HepG2 (cell line): ENCODE measurements around the gene SIAH2. TPM values are rescaled to one million over a fixed set of nuclear protein-coding genes. Genes with fewer than 3 reads are reported as not detected.

Experiments
- ATAC-seq: fragments of 200-7000 bp; cut with Tn5 transposase; 3 replicates; pipeline ENCODE4 v1.9.1; 2020; ENCODE audit warnings: mild to moderate bottlenecking, moderate library complexity
- BruUV-seq: library from RNA; stranded (reverse); fragments of 400-500 nt; replicated peaks from 2 replicates; lab custom pipeline; 2021; lab: Mats Ljungman, UMichigan
- CTCF ChIA-PET: fragments of 300-600 bp; formaldehyde crosslinking; extraction: SDS; loops from one replicate; lab custom pipeline; 2021; ENCODE audit warnings: low total read pairs, inconsistent platforms, low intra/inter-chr PET ratio; lab: Yijun Ruan, JAX
- POLR2A ChIA-PET: fragments of 350-600 bp; sonication (Branson Sonifier 250); formaldehyde crosslinking; loops from one replicate; lab custom pipeline; 2020; ENCODE audit warnings: antibody characterized with exemption, inconsistent platforms; lab: Yijun Ruan, JAX
- DNase-seq: peaks from one replicate; pipeline ENCODE4 v3.0.0-alpha.2; 2015; ENCODE audit warnings: low spot score
- FAIRE-seq: peaks from 3 replicates; lab custom pipeline; 2011; peaks lifted over from hg19 to GRCh38; lab: Jason Lieb, UNC
- H2AFZ ChIP-seq: one replicate; pipeline ENCODE4 v1.6.1; 2011; ENCODE audit warnings: low read length, inconsistent platforms
- H3K27ac ChIP-seq: fragments of 300-600 bp; 3 replicates; pipeline ENCODE4 v1.8.0; 2011; ENCODE audit warnings: mixed run types, mild to moderate bottlenecking, mixed read lengths, low read length, inconsistent platforms; ENCODE audit not compliant: insufficient read depth; ENCODE audit errors: extremely low read length
- H3K27me3 ChIP-seq, 2 experiments: fragments of 200-600 bp in 1 of 2; 2 replicates in 1 of 2; 3 replicates in 1 of 2; pipeline versions ENCODE4 v1.6.0 to v1.8.0; 2011; ENCODE audit warnings: low read length in 2 of 2, mild to moderate bottlenecking in 2 of 2, moderate library complexity in 2 of 2, inconsistent platforms in 1 of 2; ENCODE audit not compliant: insufficient read depth in 2 of 2, control insufficient read depth in 1 of 2
- H3K36me3 ChIP-seq, 2 experiments: fragments of 200-600 bp in 1 of 2; replicated peaks in 1 of 2; 2 replicates in 1 of 2; 3 replicates in 1 of 2; pipeline versions ENCODE4 v1.5.1 to v1.8.0; 2011; ENCODE audit warnings: low read length in 2 of 2, inconsistent platforms in 1 of 2; ENCODE audit not compliant: insufficient read depth in 2 of 2, control insufficient read depth in 1 of 2
- H3K4me1 ChIP-seq: 2 replicates; pipeline ENCODE4 v1.5.1; 2012; ENCODE audit warnings: low read length, inconsistent platforms; ENCODE audit not compliant: insufficient read depth
- H3K4me2 ChIP-seq: 2 replicates; pipeline ENCODE4 v1.6.0; 2011; ENCODE audit warnings: low read depth, low read length, inconsistent platforms
- H3K4me3 ChIP-seq, 3 experiments: fragments of 200-600 bp in 1 of 3; sonication (generic), shearing (Covaris generic) in 1 of 3; replicated peaks in 1 of 3; 2 replicates each; pipeline ENCODE4 v1.5.1; 2011 to 2016; ENCODE audit warnings: low read length in 3 of 3, inconsistent platforms in 2 of 3, low read depth in 2 of 3, mild to moderate bottlenecking in 2 of 3, control low read depth in 1 of 3, mixed read lengths in 1 of 3; ENCODE audit not compliant: insufficient read depth in 1 of 3
- H3K79me2 ChIP-seq: one replicate; pipeline ENCODE4 v1.6.1; 2011; ENCODE audit warnings: low read length, inconsistent platforms; ENCODE audit not compliant: insufficient read depth
- H3K9ac ChIP-seq: 2 replicates; pipeline ENCODE4 v1.6.0; 2011; ENCODE audit warnings: mild to moderate bottlenecking, low read depth, low read length, inconsistent platforms; ENCODE audit not compliant: insufficient read depth
- H3K9me3 ChIP-seq: 2 replicates; pipeline ENCODE4 v1.5.1; 2012; ENCODE audit warnings: mild to moderate bottlenecking, low read length
- H4K20me1 ChIP-seq: 2 replicates; pipeline ENCODE4 v1.6.0; 2011; ENCODE audit warnings: inconsistent platforms, mild to moderate bottlenecking, low read length, moderate library complexity; ENCODE audit not compliant: insufficient read depth
- AGO2 ChIP-seq: fragments of 200-400 bp; formaldehyde crosslinking; optimal IDR thresholded peaks from 2 replicates; pipeline ENCODE3; 2017; ENCODE audit warnings: mild to moderate bottlenecking, low read depth, low read length, moderate library complexity
- CREB3 ChIP-seq: sonication (generic); formaldehyde crosslinking; IDR thresholded peaks from 2 replicates; pipeline ENCODE4 v1.5.0; 2020; ENCODE audit warnings: missing genetic modification reagents
- DZIP1 ChIP-seq: sonication (generic); formaldehyde crosslinking; IDR thresholded peaks from 2 replicates; pipeline ENCODE4 v1.5.0; 2020; ENCODE audit warnings: mild to moderate bottlenecking, missing genetic modification reagents
- GFI1 ChIP-seq: sonication (generic); formaldehyde crosslinking; IDR thresholded peaks from 2 replicates; pipeline ENCODE4 v1.5.0; 2020; ENCODE audit warnings: missing genetic modification reagents, mild to moderate bottlenecking, borderline replicate concordance
- HDAC1 ChIP-seq: sonication (generic); formaldehyde crosslinking; IDR thresholded peaks from 2 replicates; pipeline ENCODE4 v1.5.1; 2020; ENCODE audit warnings: mild to moderate bottlenecking, missing genetic modification reagents
- HMGXB4 ChIP-seq, 2 experiments: sonication (generic) in 1 of 2; formaldehyde crosslinking in 1 of 2; IDR thresholded peaks; 2 replicates each; pipeline versions ENCODE4 v1.4.0 to v1.6.1; 2018 to 2020; ENCODE audit warnings: missing genetic modification reagents in 2 of 2, borderline replicate concordance in 1 of 2, low read depth in 1 of 2, mild to moderate bottlenecking in 1 of 2, missing biosample characterization in 1 of 2
- HNRNPUL1 ChIP-seq: fragments of 200-400 bp; formaldehyde crosslinking; IDR thresholded peaks from 2 replicates; pipeline ENCODE4 v1.6.1; 2017; ENCODE audit warnings: low read depth, mild to moderate bottlenecking, low read length, moderate library complexity
- MED1 ChIP-seq: sonication (generic); formaldehyde crosslinking; IDR thresholded peaks from 2 replicates; pipeline ENCODE4 v1.4.0; 2020; ENCODE audit warnings: missing genetic modification reagents
- PREB ChIP-seq: sonication (generic); formaldehyde crosslinking; IDR thresholded peaks from 2 replicates; pipeline ENCODE4 v1.4.0; 2020; ENCODE audit warnings: missing genetic modification reagents
- SAFB2 ChIP-seq: sonication (generic); formaldehyde crosslinking; IDR thresholded peaks from 2 replicates; pipeline ENCODE4 v1.5.1; 2020; ENCODE audit warnings: missing genetic modification reagents, low read depth, mild to moderate bottlenecking, borderline replicate concordance
- SNAPC5 ChIP-seq: sonication (generic); formaldehyde crosslinking; IDR thresholded peaks from 2 replicates; pipeline ENCODE4 v1.8.1; 2023; ENCODE audit warnings: mild to moderate bottlenecking, missing genetic modification reagents, borderline replicate concordance
- TCF12 ChIP-seq, 2 experiments: fragments of 450-650 bp in 1 of 2; sonication (generic) in 1 of 2; formaldehyde crosslinking in 1 of 2; IDR thresholded peaks; 2 replicates each; pipeline versions ENCODE4 v1.6.1 to v1.8.0; 2017 to 2022; ENCODE audit warnings: antibody characterized with exemption in 1 of 2, mild to moderate bottlenecking in 1 of 2, missing genetic modification reagents in 1 of 2, moderate library complexity in 1 of 2
- TSC22D2 ChIP-seq: sonication (generic); formaldehyde crosslinking; IDR thresholded peaks from 2 replicates; pipeline ENCODE4 v1.5.1; 2020; ENCODE audit warnings: missing genetic modification reagents, mild to moderate bottlenecking, borderline replicate concordance
- ZNF296 ChIP-seq: sonication (generic); formaldehyde crosslinking; conservative IDR thresholded peaks from 2 replicates; pipeline ENCODE4 v1.5.0; 2020; ENCODE audit warnings: mild to moderate bottlenecking, missing genetic modification reagents
- ZNF839 ChIP-seq: sonication (generic); formaldehyde crosslinking; IDR thresholded peaks from 2 replicates; pipeline ENCODE4 v1.4.0; 2020; ENCODE audit warnings: missing genetic modification reagents, mild to moderate bottlenecking, borderline replicate concordance
- WGBS: methylation state at CpG from one replicate; pipeline ENCODE4 v1.1.6; 2017; ENCODE audit warnings: low lambda C conversion rate; 5-methylcytosine and 5-hydroxymethylcytosine counted together
- in situ Hi-C: cut with HindIII; loops from 2 replicates; pipeline ENCODE4 v1.10.0; 2017; ENCODE audit warnings: low pct_unique_long_range_greater_than_20kb; ENCODE audit not compliant: extremely low pct_ligation_motif_present
- intact Hi-C: fragments of 100-400 bp; cut with micrococcal nuclease; formaldehyde crosslinking; loops from one replicate; pipeline ENCODE4 v1.10.0; 2022; ENCODE audit not compliant: unreplicated experiment
- polyA plus RNA-seq, 8 experiments: library from polyadenylated mRNA; depleted of rRNA in 3 of 8; stranded (reverse) in 7 of 8; unstranded in 1 of 8; fragments of >200 nt; fragmentation: Illumina TruSeq in 4 of 8; extraction: Trizol in 4 of 8; gene quantifications; 2 replicates each; pipeline versions ENCODE4 v1.2.1 to v1.2.3, GENCODE V29; 2011 to 2016; ENCODE audit warnings: low read depth in 4 of 8, missing spikeins in 1 of 8, mixed read lengths in 1 of 8; ENCODE audit not compliant: insufficient read depth in 1 of 8
- total RNA-seq, 5 experiments: library from RNA; depleted of rRNA; stranded (reverse); fragments of >200 nt; fragmentation: Illumina TruSeq; extraction: Trizol; gene quantifications; 2 replicates each; pipeline ENCODE4 v1.2.3, GENCODE V29; 2016; ENCODE audit warnings: low read depth in 1 of 5

The SIAH2 gene
- total and polyA plus RNA-seq, 2 of the 13 experiments (the other 11 are each of a cell fraction or from before 2014, with no cell fraction given): 71.8 to 117 TPM

- TF ChIP-seq CREB3 (CRISPR knock-in tag): no peak; the same call in 1 of the 2 replicates
- peak; percentile 23; the same call in 1 of the 2 replicates for TF ChIP-seq GFI1 (CRISPR knock-in tag)
- no peak; the same call in 1 of the 2 replicates for TF ChIP-seq TSC22D2
- TF ChIP-seq HNRNPUL1: 0 out of 2 replicates have a peak, but pooled peaks have one; percentile 28
- peak; percentile 65; the same call in 1 of the 2 replicates for TF ChIP-seq HDAC1 (CRISPR knock-in tag)
- TF ChIP-seq ZNF296: no peak
- no peak for TF ChIP-seq AGO2
- TF ChIP-seq SNAPC5 (CRISPR knock-in tag): no peak; the same call in 1 of the 2 replicates
Observed at GRCh38 chr3:150763122-150763840, at the start of gene SIAH2 (continued).

- intact Hi-C loops: no loop called here
- in situ Hi-C loops: no loop called here
- ATAC-seq (no peak), FAIRE-seq (no peak), DNase-seq (no peak)
- H3K4me2 ChIP-seq: no peak overlapping the region
- ChIA-PET CTCF (no interaction called here), POLR2A (no interaction called here)
- H3K4me1 ChIP-seq: no peaks in the 10 kb centered on the region
- 35% methylated on average over 5 of the region's 5 CpGs for WGBS
- no peaks in the 10 kb centered on the region for H3K36me3 ChIP-seq
- no peak overlapping the region for H3K4me3 ChIP-seq
- H3K9ac ChIP-seq: no peak overlapping the region
- no TSS peak for BruUV-seq
- H3K27me3 ChIP-seq: peaks cover 1 to 10% of the 10 kb centered on the region in 2 experiments; a peak in 3 of 5 replicates
- H4K20me1 ChIP-seq: no peaks in the 10 kb centered on the region
- no peak overlapping the region for H3K27ac ChIP-seq
- H2AFZ ChIP-seq: no peak overlapping the region
- no peaks in the 10 kb centered on the region for H3K79me2 ChIP-seq
- H3K9me3 ChIP-seq: no peaks in the 10 kb centered on the region
- TF ChIP-seq HMGXB4 (CRISPR knock-in tag; IDR thresholded peaks at IDR 0.05; ENCODE audit: borderline replicate concordance in 1 of 2, low read depth in 1 of 2) (no peak), TCF12 (IDR thresholded peaks at IDR 0.05) (no peak), TCF12 (CRISPR knock-in tag; IDR thresholded peaks at IDR 0.05) (no peak), PREB (CRISPR knock-in tag) (no peak), MED1 (no peak), SAFB2 (no peak), DZIP1 (CRISPR knock-in tag) (no peak), ZNF839 (CRISPR knock-in tag) (no peak)
Observed at GRCh38 chr3:150811984-150812383, 49.0 kb upstream of the SIAH2 start.
